Adipose tissue (tissue), 3 donors: ENCODE results near the gene ZFAND4. TPM values are rescaled to one million over a fixed set of nuclear protein-coding genes. Genes with fewer than 3 reads are reported as not detected.
"Not testable (repeated sequence)": the region's sequence is repeated elsewhere in the genome, so short reads cannot be mapped to it uniquely, and the experiment has no call there.

Experiments
- H3K27ac ChIP-seq: one replicate; pipeline ENCODE4 v1.5.1; 2013; ENCODE audit warnings: low read depth, low read length
- WGBS, 3 donors: extraction: QIAGEN DNeasy Blood & Tissue Kit; methylation state at CpG; one replicate each; pipeline ENCODE4 v1.1.7; 2013; 5-methylcytosine and 5-hydroxymethylcytosine counted together
- polyA plus RNA-seq, 3 donors: library from polyadenylated mRNA; stranded (reverse); fragments of 200-250 nt; gene quantifications; one replicate each; pipeline ENCODE4 v1.2.3, GENCODE V29; 2013
- donor health status: healthy with polysubstance abuse.
- donor health status: Bipolar disorder and iron deficiency.
- donor health status: healthy.

The ZFAND4 gene
- polyA plus RNA-seq, 3 donors = 2.4 to 3.4 (median 2.9) TPM

DNA sequence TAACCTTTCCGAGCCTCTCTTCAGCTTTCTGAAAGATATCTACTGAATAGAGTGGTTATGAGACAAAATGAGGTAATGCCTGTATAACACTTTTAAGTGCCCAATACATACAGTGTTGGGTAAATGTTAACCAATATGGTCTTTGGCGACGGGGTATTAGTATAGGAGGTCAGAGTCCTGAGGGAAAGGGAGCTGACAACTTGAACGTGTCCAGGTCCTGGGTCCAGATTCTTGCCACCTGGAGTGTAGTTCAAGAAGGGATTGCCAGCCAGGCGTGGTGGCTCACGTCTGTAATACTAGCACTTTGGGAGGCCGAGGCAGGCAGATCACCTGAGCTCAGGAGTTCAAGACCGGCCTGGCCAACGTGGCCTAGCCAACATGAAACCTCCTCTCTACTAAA, 76.0 kb downstream of the ZFAND4 start:
- WGBS, 3 donors = 81 to 89% (median 88%) methylated on average over 9 of the region's 9 CpGs
- H3K27ac ChIP-seq = no peak overlapping the region

- WGBS, 3 donors = 0% methylated on average over 78 to 88 of the region's 88 CpGs
- no peak overlapping the region for H3K27ac ChIP-seq
These were observed 78.1 kb downstream of the ZFAND4 start for GRCh38 chr10:45594276-45595157.

- 9 to 16% (median 13%) methylated on average over 6 of the region's 6 CpGs for WGBS, 3 donors
- H3K27ac ChIP-seq = no peak overlapping the region
These were observed 78.7 kb downstream of the ZFAND4 start for GRCh38 chr10:45593938-45594275.

DNA sequence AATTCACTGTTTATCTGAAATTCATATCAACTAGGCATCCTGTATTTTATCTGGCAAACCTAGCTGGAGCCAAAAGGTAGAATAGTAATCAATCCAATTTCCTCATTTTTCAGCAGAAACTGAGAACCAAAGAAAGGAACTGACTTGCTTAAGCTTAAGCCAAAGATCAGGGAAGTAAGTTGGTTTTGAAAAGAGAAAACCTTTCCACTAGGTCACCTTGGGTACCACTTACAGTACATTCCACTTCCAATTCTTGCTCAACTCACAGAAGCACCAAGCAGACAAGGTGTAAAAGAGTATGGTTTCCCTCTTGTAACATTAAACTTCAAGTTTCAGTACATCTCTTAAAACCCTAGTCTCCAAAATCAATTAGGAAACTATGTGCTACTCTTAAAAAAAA, 79.6 kb downstream of the ZFAND4 start:
- H3K27ac ChIP-seq = no peak overlapping the region

DNA sequence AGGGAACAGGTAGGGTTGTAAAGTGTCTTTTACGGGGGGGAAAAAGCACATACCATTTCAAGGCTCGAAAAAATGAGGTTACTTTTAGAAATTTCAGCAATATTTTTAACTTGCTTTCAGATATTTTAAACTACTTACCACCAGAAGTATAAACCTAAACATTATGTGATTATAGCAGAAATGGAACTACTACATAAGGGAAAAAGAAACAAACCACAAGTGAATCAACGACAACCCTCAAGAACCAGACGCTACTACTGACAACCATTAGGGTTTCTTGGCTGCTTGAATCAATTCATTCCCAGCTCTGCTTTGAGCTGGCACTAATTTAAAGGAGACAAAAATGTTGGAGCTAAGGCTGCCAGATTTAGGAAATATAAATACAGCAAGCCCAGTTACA, 80.1 kb downstream of the ZFAND4 start:
- 55 to 60% (median 55%) methylated on average over 4 of the region's 4 CpGs for WGBS, 3 donors
- H3K27ac ChIP-seq = no peak overlapping the region

DNA sequence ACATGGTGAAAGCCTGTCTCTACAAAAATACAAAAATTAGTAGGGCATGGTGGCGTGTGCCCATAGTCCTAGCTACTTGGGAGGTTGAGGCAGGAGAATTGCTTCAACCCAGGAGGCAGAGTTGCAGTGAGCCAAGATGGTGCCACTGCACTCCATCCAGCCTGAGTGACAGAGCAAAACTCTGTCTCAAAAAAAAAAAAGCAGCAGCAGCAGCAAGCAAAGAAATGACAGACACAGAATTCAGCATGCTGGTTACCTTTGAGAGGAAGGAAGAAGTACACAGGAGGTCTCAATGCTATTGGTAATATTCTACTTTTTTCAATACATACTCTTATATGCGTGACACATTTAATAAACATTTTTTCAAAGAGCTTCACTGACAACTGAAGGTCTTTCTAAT, 81.3 kb downstream of the ZFAND4 start:
- no peak overlapping the region for H3K27ac ChIP-seq
- WGBS, 3 donors = 90 to 95% (median 92%) methylated on average over 2 of the region's 2 CpGs

GRCh38 chr10:45589868-45590267, 82.7 kb downstream of the ZFAND4 start:
- WGBS, 3 donors = 95 to 97% (median 96%) methylated on average over 2 of the region's 2 CpGs
- H3K27ac ChIP-seq = no peak overlapping the region

DNA sequence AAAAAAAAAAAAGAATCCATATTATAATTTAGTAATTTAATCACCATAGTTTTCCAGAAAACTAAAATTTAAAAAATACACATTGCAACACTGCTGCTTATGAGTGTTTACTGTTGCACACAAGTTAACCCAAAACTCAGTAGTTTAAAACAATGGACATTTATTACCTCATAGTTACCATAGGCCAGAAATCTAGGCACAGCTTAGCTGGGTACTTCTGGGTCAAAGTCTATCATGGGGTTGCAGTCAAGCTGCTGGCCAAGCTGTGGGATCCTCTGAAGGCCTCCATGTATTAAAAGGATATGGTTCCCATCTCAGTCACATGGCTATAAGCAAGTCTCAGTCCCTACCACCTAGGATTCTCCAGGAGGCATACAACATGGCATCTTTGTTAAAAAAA, 83.6 kb downstream of the ZFAND4 start:
- H3K27ac ChIP-seq = no peak overlapping the region

DNA sequence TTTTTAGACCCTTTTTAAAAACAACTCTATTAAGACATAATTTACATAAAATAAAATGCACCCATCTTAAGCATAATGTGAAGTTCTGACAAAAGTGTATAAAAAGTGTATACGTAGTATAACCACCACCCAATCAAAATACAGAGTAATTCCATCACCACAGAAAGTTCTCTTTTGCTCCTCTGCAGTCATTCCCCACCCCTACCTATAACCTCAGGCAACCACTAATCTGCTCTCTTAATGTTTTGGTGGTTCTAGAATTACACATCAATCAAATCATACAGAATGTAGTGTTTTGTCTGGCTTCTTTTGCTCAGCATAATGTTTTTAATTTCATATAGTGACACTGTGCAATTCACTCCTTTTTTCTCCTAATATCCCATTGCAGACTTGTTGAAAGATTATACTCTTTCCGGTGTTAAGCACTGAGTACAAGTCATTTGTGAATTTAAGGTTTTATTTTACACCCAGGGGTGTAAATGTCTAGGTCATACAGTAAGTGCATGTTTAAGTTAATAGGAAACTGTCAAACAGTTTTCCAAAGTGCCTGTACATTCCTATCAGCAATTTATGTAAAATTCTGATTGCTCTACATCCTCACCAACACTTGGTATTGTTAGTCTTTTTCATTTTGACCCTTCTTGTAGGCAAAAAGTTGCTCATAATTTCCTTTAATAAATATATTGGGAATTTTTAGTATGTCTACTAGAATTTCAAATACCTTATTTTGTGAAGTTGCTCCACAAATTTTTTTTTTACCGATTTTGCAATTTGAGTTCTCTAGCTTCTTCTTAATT, 86.3 kb downstream of the ZFAND4 start:
- 98 to 99% (median 98%) methylated on average over 3 of the region's 3 CpGs for WGBS, 3 donors
- H3K27ac ChIP-seq = no peak overlapping the region

DNA sequence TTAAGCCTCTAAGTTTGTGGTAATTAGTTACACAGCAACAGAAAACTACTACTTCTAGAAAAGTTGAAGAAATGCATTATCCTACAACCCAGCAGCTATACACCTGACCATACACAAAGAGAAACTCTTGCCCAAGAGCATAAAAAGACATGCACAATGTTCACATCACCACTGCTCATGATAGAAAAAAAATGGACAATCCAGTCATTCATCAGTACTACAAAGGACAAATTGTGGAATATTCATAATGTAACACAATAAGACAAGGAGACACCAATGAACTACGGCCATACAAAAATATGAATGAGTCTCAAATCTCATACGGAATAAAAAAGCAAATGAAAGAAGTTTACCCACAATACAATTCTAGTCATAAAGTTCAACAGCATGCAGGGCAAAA, 87.4 kb downstream of the ZFAND4 start:
- no peak overlapping the region for H3K27ac ChIP-seq
- 92 to 97% (median 96%) methylated on average over 2 of the region's 2 CpGs for WGBS, 3 donors

DNA sequence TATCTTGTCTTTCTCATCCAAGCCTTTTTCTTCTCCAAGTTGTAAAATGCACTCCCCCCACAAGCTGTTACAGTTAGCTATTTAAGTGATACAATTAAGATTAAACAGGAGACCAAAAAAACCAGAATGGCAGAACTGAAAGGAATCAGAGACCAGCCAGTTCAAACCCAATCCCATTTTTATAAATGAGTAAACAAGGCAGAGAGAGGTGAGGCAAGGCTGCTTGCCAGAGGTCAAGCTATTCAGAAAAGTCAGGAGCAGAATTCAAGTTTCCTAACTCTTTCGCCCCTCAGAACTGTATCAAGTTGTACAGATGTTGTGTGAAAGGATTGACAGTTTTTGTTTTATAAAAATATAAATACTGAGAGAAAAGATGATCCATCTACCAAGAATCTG, 90.2 kb downstream of the ZFAND4 start:
- 83 to 100% (median 99%) methylated on average over 1 of the region's 1 CpG for WGBS, 3 donors

GRCh38 chr10:45581582-45582385, 90.8 kb downstream of the ZFAND4 start:
- WGBS, 3 donors = 74 to 90% (median 87%) methylated on average over 3 of the region's 3 CpGs
- no peak overlapping the region for H3K27ac ChIP-seq

More for the DNA sequence above, 90.2 kb downstream of the ZFAND4 start:
- H3K27ac ChIP-seq = no peak overlapping the region

- no peak overlapping the region for H3K27ac ChIP-seq
These were observed 91.4 kb downstream of the ZFAND4 start for GRCh38 chr10:45581216-45581549.

DNA sequence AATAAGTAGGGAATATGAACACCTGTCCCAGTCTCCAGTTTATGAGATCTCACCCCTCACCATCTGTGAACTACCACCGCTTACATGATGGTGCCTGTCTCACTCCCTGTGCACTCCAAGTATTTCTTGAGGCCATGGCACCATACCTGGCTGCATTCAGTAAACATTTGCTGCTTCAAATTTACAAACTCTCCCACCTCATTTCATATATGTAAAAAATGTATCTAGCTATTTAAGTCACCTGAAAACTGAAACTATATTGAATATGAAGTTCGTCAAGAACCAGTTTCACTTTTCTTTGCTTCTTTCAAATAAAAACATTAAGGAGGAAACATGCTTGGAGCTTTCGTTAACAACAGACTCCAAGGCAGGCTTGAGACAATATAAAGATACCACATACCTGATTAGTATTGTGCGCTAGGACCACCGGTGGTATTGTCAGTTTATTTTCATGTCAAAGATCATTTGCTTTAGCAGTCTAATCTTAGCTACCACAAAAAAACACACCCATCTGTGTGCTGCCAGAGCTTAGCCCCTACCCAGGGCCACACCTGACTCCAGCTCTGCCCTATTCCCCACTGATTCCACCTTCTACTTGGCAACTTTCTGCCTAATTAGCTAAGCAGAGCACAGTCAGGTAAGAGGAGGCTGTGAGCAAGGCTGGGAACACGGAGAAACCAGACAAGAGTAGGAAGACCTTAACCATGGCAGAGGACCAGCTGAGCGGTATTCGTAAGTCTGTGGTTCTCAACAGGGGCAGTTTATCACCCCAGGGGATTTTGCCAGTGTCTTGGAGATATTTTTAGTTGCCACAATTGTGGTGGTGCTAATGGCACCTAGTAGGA, 92.0 kb downstream of the ZFAND4 start:
- H3K27ac ChIP-seq = no peak overlapping the region

GRCh38 chr10:45578384-45578971, 94.1 kb downstream of the ZFAND4 start:
- no peak overlapping the region for H3K27ac ChIP-seq
- 43 to 63% (median 62%) methylated on average over 2 of the region's 2 CpGs for WGBS, 3 donors

More for the DNA sequence above, 92.0 kb downstream of the ZFAND4 start:
- 28 to 31% (median 30%) methylated on average over 8 of the region's 8 CpGs for WGBS, 3 donors

DNA sequence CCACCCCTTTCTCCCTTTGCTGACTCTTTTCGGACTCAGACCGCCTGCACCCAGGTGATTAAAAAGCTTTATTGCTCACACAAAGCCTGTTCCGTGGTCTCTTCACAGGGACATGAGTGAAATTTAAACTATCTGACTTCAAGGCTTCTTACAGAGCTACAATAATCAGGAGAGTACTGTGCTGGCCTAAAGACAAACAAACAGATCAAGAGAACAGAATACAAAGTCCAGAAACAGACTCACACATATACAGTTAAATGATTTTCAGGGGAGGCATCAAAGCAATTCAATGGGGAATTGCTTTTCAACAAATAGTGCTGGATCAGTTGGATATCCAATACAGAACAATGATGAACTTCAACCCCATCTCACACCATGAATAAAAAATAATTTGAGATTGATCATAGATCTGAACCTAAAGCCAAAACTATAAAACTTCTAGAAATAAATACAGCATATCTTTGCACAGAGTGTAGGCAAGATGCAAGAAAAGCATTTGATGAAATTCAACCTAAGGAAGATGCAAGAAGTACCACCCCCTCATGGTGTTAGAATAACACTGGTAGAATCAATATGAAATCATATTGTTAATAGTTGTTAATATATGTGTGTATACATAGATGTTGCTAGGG, 96.5 kb downstream of the ZFAND4 start:
- WGBS, 3 donors = 67 to 97% (median 92%) methylated on average over 3 of the region's 3 CpGs
- H3K27ac ChIP-seq = no peak overlapping the region

DNA sequence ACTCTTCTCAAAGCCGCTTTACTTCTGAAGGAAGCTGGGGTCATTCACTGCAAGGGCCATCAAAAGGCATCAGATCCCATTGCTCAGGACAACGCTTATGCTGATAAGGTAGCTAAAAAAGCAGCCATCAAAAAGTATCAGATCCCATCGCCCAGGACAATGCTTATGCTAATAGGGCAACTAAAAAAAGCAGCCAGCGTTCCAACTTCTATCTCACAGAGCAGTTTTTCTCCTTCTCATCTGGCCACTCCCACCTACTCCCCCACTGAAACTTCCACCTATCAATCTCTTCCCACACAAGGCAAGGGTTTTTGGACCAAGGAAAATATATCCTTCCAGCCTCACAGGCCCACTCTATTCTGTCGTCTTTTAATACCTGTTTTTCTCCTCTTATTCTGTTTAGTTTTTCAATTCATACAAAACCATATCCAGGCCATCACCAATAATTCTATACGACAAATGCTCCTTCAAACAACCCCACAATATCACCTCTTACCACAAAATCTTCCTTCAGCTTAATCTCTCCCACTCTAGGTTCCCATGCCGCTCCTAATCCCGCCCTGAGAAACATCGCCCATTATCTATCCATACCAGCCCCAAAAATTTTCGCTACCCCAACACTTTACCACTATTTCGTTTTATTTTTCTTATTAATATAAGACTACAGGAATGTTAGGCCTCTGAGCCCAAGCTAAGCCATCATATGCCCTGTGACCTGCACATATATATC, 97.4 kb downstream of the ZFAND4 start:
- WGBS, 3 donors = 87 to 92% (median 89%) methylated on average over 11 of the region's 11 CpGs
- H3K27ac ChIP-seq = not testable (repeated sequence)
